Measurements from ENCODE around the gene GPR75.
A peak's percentile ranks its signal among the peaks of the same experiment; 100 is the strongest.
"Not testable (repeated sequence)": the region's sequence is repeated elsewhere in the genome, so short reads cannot be mapped to it uniquely, and the experiment has no call there.

Gene GPR75

DNA sequence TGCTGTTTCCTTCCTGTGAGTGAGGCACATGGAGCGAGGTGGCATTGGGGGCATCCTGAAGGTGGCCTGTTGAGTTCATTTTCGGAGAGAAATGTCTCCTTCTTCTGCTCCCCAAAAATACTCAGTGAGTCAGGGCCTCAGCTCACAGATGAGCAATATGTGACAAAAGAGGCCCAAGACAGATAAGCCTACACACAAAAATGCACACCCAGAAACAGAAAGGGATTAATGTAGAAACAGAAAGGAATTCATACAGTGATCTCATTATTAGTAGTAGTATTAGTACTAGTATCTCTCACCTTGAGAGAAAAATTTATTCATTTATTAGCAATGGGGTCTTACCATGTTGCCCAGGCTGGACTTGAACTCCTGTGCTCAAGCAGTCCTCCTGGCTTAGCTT, 5.1 kb downstream of the GPR75 start:
- peak in 1 of 51 donors; percentile 16 for DNase-seq

DNA sequence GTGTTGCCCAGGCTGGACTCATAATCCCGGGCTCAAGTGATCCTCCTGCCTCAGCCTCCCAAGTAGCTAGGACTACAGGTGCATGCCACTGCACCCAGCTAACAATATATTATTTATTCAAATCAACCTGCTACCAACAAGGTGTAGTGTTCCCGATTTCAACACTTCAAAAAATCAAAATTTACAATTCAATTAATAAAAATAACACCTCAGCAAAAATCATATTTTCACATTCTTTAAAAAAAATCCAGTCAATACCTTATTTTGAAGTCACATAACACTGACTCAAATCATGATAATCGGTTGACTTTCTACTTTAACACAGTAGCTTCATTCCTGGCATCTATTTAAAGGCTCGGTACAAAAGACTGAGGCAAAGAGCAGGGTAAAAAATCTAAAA, 7.2 kb downstream of the GPR75 start:
- DNase-seq = no peak

DNA sequence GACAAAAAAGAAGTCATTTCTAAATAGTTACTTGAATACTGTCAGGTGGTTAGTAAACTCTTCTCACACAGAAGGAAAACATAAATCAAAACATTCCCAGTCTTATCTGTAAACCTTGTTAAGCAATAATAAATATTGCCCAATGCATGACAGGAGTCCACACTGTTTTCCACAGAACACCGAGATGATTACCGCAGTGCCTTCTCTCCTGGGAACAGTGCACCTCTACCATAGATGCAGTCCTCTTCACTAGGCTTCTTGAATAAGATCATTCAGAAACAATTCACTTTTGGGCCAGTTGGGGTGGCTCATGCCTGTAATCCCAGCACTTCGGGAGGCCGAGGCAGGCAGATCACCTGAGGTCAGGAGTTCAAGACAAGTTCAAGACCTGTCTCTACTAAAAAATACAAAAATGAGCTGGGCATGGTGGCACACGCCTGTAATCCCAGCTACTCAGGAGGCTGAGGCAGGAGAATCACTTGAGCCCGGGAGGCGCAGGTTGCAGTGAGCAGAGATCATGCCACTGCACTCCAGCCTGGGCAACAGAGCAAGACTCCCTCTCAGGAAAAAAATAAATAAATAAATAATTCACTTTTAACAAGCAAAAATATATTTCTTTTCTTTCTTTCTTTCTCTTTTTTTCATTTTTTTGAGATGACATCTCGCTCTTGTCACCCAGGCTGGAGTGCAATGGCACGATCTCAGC, 8.6 kb downstream of the GPR75 start:
- not testable (repeated sequence) for DNase-seq

DNA sequence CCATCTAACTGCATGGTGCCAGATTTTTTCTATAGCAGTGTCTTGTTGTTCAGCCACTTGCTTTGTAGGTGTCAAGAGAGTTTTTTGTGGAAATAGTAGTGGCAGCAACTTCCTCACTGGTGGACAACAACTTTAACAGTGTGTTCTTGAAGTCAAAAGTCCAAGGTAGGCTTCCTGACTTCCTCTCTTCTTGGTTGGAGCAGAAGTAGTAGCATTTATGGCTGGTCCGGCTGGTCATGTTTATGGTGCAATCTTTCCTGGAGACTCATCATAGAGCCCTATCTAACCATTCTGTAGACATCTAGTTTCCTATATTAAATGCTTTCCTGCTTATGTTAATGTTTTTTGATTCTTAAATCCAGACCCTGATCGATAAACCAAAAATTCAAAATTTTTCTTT, 11.7 kb downstream of the GPR75 start:
- no peak for DNase-seq

DNA sequence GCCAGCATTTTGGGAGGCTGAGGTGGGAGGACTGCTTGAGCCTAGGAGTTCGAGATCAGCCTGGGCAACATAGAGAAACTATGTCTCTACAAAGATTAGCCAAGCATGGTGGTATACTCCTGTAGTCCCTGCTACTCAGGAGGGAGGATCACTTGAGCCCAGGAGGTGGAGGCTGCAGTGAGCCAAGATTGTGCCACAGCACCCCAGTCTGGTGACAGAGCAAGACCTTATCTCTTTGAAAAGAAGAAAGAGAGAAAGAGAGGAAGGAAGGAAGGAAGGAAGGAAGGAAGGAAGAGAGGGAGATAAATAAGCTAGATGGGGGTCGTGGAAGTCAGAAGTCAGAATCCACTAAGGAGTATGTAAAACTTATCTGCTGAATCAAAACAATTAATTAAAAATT, 16.2 kb downstream of the GPR75 start:
- DNase-seq = no peak

DNA sequence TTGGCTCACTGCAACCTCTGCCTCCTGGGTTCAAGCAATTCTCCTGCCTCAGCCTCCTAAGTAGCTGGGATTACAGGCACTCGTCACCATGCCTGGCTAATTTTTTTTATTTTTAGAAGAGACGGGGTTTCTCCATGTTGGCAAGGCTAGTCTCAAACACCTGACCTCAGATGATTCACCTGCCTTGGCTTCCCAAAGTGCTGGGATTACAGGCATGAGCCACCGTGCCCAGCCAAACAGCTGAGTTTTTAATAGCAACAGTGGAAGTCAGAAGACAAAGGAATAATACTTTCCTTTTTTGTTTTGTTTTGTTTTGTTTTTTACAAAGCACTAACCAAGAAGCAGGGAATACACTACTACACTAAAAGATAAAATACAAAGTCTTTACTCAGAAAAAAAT, 16.9 kb downstream of the GPR75 start:
- no peak for DNase-seq

DNA sequence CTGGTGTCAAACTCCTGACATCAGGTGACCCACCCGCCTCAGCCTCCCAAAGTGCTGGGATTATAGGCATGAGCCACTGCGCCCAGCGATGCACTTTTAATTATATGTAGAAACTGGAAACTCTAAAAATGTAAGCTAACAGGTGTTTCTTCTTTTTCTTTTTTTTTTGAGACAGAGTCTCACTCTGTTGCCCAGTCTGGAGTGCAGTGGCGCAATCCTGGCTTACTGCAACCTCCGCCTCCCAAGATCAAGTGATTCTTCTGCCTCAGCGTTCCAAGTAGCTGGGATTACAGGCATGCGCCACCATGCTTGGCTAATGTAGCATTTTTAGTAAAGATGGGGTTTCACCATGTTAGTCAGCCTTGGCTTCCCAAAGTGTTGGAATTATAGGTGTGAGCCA, 18.1 kb downstream of the GPR75 start:
- DNase-seq = not testable (repeated sequence)

DNA sequence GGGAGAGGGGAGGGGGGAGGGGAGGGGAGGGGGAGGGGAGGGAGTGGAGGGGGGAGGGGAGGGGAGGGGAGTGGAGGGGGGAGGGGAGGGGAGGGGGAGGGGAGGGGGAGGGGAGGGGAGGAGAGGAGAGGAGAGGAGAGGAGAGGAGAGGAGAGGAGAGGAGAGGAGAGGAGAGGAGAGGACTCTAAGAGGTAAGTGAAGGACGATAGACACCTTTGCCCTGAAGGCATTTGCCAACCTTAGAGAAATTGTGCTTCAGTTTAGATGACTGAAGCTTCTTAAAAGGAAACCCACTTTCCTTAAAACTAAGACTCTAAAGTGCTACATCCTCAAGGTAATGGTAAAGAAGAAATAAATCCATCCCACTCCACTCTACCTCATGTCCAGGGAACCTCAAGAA, 19.2 kb downstream of the GPR75 start:
- DNase-seq = no peak

DNA sequence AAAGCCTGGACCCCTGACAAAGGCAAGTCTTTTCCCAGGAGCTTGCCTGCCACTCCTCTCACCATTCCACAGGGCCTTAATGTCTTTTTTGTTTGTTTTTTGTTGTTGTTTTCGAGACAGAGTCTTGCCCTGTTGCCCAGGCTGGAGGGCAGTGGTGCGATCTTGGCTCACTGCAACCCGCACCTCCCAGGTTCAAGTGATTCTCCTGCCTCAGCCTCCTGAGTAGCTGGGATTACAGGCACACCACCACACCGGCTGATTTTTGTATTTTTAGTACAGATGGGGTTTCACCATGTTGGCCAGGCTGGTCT, 29.8 kb downstream of the GPR75 start:
- DNase-seq = not testable (repeated sequence)

DNA sequence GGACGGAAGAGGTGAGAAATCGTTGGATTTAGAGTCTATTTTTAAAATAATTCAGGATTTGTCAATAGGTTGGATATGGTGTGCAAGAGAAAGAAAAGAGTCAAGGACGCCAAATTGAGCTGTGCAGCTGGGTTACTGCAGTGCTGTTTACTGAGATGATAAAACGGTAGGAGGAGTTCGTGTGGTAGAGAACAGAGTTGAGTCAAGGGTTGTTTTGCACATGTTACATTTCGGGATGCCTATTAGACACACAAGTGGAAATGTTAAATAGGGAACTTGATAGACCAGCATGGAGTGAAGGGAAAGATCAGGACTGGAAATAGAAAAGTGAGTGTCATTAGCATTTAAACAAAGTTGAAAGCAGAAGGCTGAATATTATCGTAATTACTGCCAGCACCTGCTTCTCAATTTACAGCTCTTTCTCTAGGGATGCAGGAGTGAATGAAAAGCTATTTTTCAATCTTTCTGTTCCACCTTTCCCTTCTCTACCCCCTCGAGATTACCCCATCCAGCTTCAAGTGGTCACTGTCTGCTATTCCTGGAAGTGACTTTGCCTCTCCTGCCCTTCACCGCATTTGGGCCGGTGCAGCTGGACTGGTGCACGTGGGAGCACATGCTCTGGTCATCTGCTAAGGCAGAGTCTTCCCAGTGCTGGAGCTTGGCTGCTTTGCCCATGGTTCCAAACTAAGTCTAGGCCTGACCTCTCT, 30.3 kb downstream of the GPR75 start:
- DNase-seq = peak in 2 of 51 donors; percentile 3 to 10

DNA sequence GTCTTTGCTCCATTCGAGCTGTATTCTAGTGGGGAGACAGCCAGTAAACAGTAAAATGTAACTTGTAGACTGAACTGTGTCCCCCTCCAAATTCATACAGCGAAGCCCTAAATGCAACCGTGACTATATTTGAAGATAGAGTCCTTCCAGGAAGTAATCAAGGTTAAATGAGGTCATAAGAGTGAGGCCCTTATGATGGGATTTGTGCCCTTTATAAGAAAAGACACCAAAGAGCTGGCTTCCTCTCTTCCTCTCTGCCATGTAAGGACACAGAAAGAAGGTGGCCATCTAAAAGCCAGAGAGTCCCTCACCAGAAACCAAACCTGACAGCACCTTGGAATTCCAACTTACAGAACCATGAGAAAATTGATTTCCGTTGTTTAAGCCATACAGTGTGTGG, 31.4 kb downstream of the GPR75 start:
- no peak for DNase-seq

DNA sequence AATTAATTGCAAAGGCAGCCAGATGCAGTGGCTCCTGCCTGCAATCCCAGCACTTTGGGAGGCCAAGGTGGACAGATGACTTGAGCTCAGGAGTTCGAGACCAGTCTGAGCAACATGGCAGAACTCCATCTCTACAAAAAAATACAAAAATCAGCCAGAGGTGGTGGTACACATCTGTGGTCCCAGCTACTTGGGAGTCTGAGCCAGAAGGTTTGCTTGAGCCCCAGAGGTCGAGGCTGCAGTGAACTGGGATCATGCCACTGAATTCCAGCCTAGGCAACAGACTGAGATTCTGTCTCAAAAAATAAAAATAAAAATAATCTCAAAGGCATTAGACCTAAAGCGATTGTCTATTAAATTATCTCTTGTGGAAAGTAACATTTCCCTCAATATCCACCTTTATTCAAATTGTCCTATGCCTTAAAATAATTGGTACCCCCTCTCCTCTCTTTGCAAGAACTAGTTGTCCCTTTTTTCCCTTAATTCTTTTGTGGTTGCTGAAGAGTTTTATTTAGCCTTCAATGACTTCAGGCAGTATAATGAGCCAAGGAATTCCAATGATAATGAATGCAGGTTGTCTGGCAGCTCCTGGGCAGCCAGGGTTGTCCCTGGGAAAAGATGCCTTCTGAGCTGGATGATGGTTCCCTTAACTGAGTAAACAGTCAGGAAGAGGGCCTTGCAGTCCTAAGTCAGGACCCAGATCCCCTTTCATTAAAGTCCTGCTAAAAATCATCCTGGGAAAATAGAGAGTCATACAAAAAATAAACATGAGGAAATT, 32.2 kb downstream of the GPR75 start:
- DNase-seq = peak in 12 of 51 donors; percentile 7 to 49 (median 30)

DNA sequence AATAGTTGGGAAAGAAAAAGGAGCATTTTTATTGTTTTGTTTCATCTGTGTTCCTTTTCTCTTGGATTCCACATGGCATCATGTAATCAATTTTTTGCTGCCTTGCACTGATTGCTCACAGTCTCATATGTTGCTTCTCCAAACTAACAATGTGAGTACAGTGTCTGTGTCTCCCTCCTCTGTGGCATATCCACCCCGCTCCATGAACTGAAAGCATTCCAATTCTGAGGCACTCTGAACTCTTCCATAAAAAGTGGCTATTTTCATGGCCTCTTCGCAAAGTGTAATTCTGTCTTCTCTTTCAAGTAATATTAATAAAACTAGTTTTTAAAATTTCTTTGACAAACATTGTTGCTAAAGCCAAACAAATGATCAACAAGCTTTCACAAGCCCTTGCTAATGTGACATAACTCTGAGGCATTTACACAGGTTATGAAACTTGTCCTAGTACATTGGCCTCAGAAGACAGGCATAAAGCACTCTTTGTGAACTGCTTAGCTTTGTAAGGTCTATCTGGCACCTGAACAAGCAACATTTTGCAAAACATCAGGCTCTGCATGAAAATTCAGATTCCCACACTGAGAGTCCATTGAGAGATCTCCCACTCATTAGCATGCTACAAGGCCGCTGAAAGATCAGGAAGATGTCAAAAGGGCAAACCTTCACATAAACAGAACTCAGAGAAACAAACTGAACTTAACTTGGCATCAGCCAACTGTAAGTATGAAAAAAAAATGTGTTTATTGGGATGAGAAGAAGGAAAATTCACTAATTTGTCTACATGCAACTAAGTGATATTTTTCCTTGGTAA, 33.0 kb downstream of the GPR75 start:
- peak in 16 of 51 donors; percentile 16 to 89 (median 35) for DNase-seq

DNA sequence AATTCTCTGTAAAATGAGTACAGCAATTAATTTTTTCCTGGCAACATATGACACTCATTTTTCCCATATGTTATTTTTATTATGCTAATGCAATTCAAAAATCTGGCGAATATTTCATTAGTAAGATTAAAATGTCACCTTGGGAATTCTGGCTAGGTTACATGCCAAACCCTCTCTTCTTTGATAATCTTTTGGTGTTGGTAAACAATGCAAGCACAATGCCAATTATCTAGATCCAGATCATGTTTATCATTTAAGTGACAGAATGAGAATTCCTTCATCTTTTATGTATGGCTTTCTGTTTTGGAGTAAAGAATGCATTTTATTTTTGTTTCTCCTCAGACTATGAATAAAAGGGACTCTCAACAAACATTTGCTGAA, 33.7 kb downstream of the GPR75 start:
- DNase-seq = peak in 1 of 51 donors; percentile 39

DNA sequence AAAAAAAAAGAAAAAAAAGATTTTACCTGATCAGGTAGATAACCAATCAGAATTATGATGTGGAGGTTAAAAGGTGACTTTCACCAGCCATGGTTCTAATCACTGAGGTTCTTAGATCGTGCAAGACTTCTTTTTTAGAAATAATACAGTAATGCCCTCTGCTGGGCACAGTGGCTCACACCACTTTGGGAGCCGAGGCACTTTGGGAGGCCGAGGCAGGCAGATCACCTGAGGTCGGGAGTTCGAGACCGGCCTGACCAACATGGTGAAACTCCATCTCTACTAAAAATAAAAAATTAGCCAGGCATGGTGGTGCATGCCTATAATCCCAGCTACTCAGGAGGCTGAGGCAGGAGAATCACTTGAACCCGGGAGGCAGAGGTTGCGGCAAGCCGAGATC, 36.1 kb downstream of the GPR75 start:
- DNase-seq = not testable (repeated sequence)

DNA sequence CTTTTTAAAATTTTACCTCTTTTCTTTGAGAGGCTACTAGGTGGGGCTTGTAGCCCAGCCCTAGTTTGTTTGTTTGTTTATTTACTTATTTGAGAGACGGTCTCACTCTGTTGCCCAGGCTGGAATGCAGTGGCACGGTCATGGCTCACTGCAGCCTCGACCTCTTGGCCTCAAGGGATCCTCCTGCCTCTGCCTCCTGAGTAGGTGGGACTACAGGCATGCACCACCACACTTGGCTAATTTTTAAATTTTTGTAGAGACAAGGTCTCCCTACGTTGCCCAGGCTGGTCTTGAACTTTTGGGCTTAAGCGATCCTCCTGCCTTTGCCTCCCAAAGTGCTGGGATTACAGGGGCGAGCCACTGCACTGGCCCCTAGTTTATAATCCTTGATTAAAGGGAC, 38.0 kb downstream of the GPR75 start:
- DNase-seq = no peak

DNA sequence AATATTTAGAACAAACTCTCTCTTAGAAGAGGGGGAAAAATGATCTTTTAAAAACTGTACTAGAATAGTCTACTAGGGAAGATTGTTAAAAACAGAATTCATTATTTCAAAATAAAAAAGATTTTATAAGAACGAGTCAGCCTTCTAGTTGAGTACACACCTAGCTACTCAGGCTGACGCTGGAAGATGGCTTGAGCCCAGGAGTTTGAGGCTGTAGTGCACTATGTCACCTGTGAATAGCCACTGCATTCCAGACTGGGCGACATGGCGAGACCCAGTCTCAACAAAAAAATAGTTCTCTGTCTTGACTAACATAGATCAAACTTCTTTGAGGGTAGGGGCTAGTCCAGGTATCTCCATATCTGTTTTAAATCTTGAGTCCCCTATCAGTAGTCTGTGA, 39.1 kb downstream of the GPR75 start:
- no peak for DNase-seq

DNA sequence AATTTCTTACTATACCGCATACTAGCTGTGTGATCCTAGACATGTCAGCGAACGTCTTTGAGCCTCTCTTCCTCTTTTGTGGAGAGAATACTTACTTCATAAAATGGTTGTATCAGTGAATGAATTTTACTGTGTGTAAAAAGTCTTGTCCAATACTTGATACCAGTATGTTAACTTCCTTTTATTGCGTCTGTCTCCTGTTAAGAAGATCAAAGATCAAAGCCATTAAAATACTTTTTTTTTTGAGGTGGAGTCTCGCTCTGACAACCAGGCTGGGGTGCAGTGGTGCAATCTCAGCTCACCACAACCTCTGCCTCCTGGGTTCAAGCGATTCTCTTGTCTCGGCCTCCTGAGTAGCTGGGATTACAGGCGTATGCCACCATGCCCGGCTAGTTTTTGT, 39.7 kb downstream of the GPR75 start:
- no peak for DNase-seq

DNA sequence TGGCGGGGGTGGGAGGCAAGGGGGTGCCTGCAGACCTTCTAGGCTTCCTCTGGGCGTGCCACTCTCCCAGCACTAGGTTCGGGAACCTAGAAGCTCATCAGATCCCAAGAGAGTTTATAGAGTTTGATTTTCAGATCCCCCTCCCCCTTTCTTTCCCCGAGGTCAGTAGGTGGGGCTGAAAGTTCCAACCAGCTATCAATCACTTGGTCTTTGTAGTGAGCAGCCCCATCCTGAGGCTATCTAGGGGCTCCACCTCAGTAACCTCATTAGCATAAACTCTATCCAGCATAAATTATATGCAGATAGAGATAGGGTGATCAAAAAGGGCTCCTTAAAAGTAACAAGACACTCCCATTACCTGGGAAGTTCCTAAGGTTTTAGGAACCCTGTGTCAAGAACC, 40.1 kb downstream of the GPR75 start:
- no peak for DNase-seq

DNA sequence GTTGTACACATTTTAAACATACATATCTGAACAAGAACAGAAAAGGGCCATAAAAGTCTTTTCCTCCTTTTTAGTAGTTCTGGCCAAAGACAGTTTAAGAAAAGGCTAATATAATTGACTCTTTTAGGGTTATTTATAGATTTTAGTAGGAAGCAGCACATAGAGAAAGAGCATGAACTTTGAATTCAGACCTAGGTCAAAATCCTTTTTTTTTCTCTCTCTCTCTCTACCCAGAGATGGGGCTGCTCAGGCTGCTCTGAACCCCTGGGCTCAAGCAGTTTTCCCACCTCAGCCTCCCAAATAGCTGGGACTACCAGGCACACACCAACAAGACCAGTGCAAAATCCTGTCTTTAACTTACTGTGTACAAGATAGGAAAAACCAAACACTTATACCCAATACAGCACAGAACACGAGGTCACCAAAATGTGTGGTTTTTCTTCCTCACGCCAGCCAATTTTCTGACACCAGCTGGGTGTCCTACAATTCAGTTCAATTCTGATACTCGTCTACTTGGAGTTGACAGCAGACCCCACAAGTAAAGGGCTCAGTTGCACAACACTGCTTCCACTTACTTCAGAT, 40.8 kb downstream of the GPR75 start:
- DNase-seq = no peak

DNA sequence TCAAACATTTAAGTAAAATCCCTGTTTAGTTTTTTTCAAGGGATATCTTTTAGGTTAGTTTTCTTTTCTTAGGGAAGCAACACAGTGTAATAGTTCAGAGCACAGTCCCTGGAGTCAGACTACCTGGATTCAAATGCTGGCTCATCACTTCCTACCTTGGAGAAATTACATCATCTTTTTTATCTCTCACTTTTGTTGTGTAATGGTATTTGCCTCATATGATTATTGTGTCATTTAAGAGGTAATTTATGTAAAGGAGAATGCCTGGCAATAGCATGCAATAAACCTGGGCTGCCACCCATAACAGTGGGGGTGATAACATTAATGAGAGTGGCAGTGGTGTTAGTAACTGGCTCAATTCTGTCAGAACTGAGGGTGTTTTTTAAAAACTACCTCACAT, 46.6 kb downstream of the GPR75 start:
- no peak for DNase-seq

DNA sequence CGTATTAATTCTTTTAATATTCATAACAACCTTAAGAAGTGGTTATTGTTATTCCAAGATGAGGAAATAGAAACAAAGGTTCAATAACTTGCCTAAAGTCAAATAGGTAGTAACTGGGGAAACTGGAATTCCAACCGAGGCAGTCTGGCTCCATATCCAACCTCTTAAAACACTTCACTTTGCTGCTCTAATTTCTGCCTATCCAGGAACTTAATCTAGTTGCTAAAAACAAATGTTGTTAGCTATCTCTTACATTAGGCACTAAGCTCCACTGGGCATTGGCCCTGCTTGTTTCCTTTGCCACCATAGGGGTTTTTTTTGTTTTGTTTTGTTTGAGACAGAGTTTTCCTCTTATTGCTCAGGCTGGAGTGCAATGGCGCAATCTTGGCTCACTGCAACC, 48.2 kb downstream of the GPR75 start:
- no peak for DNase-seq
